IPS DF 4.7 (cell line): ENCODE data around the gene FAM221B.

ENCODE experiments used
- DNase-seq: peaks from one replicate; pipeline ENCODE4 v3.0.0-alpha.2; 2013; ENCODE audit warnings: low spot score; ENCODE audit errors: extremely low read depth

The FAM221B gene

DNA sequence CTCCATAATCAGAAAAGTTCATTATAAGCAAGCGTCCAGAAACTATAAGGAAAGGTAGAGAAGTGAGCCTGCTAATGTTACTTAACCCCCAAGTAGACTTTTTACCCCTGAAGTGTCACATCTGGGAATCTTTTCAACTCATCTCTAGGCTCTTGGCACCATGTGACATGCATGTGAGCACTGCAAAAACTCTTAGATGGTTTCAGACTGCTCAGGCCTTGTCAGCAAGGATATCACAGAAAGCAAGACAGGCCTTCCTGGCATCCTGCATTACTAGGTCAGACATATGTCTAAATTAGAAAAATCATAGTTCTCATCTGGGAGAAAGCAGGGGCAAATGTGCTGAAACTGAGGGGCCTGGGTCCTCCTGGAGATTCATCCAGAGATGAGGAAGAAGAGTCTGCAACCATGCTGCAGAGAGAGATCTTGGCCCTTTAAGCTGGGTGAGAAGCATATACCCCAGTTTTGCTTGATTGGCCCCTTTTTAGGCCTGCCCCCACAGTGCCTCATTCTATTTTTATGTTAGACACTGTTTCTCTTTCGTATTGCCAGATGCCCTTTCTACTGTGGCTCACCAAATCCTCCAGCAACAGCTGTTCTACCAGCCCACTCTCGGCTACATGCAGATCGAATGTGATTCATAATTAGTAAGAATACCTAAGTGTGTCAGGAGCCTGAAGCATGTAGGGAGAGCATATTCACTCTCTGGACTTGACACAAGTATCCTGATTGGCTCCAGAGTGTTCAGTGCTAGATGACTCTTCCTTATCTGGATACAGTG, 19.4 kb upstream of the FAM221B start:
- no peak for DNase-seq

DNA sequence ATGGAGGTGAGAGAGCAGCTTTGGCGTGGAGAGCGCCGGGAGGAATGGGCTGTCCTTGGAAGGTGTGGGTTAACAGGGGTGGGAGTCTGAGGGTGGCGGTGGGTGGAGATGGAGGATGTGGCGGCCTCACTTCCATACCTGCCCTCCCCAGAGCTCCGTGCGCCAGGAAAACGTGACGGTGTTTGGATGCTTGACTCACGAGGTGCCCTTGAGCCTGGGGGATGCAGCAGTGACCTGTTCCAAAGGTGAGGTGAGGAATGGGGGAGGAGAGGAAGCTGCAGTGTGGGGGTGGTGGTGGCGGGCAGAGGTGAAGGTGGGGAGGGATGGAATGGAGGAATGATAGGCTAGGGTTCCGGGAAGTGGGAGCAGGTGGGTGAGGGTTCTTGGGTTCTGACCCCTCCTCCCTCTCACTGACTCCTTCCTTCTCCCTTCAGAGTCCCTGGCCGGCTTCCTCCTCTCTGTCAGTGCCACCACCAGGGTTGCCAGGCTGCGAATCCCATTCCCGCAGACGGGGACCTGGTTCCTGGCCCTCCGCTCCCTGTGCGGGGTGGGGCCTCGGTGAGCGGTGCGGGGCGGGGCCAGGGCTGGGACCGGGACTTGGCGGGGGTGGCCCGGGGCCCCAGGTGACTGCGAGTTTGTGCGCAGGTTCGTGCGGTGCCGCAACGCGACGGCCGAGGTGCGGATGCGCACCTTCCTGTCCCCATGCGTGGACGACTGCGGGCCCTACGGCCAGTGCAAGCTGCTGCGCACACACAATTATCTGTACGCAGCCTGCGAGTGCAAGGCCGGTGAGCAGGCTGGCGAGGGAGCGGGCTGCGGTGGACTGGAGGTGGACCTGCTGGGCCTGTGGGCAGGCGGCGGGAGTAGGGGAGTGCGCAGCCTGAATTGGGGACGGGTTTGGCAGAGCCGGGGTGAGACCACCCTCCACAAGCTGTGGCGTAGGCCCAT, 17.6 kb upstream of the FAM221B start:
- no peak for DNase-seq

DNA sequence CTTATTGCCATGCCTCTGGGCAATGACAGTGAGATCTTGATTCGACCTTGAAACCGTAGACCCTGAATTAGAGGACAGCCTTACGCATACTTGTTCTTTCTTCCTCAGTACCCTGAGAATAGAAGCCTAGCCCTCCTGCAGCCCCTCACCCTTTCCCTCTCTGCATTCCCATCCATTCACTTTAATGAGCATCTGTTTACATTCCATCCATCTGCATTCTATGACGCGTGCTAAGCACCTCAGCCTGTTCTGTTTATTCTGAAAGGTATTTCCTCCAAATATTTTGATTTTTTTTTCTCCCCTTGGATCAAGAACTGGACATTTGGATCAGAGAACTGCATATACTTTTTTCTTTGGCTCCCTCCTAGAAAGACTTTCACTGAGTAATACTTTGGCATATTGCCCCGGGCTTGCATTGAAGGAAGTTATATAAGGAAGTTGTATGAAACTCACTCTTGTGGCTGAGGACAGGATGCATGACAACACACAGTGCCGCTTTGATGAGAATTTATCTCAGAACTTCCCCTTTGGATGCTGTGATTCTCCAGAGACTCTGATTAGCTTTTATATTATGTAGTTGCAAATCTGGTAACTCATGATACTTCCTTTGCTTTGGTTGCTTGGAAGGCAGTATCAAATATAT, 16.2 kb upstream of the FAM221B start:
- DNase-seq, result no peak

DNA sequence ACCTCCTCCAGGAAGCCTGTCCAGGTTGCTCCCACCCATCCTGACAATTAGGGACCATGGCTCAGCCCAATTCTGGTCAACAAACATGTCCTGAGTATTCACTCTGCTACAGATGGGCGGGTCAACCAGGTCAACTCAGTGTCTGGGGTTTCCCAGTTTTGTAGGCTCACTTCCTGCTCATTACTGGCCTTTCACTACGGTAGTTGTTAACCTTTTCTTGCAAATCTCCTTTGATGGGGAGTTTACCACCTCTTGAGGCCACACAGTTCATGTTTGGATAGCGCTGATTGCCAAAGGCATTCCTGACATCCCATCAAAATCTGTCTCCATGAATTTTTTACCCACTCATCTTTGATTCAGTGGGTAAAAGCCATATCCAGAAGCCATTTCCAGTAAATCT, 14.3 kb upstream of the FAM221B start:
- no peak for DNase-seq

DNA sequence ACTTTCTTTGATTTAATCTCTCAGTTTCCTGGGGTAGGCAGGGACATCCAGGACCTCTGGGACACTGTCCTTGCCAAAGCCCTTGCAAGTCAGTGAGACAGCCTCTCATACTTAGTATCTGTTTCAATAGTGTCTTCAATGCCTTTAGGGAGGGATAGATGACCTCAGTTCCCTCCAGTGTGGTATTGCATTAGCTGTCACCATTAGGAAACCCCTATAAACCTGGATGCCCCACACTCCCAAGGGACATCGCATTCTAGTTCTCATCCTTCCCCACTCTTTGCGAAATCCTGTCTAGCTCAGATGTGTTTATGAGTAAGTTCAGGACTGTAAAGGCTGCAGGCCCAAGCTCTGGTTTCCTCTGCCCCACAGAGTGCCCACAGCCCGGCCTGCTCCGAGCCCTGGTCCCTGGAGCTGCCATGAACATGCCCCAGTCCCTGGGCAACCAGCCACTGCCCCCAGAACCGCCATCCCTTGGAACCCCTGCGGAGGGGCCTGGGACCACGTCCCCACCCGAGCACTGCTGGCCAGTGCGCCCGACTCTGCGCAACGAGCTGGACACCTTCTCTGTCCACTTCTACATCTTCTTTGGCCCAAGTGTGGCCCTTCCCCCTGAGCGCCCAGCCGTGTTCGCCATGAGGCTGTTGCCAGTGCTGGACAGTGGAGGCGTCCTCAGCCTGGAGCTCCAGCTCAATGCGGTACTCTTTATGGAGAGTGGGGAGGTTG, 13.7 kb upstream of the FAM221B start:
- DNase-seq, result no peak

DNA sequence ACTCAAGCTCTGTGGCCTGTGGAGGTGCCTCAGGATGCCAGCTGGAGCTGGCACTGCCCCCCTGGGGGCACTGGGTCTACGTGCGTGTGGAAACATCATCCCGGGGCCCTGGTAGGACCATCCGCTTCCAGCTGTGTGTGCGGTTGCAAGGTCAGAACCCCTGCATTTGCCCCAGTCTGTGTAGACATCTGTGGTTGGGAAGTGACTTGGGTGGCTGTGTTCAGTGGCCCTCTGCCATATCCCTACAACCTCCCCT, 13.0 kb upstream of the FAM221B start:
- no peak for DNase-seq

DNA sequence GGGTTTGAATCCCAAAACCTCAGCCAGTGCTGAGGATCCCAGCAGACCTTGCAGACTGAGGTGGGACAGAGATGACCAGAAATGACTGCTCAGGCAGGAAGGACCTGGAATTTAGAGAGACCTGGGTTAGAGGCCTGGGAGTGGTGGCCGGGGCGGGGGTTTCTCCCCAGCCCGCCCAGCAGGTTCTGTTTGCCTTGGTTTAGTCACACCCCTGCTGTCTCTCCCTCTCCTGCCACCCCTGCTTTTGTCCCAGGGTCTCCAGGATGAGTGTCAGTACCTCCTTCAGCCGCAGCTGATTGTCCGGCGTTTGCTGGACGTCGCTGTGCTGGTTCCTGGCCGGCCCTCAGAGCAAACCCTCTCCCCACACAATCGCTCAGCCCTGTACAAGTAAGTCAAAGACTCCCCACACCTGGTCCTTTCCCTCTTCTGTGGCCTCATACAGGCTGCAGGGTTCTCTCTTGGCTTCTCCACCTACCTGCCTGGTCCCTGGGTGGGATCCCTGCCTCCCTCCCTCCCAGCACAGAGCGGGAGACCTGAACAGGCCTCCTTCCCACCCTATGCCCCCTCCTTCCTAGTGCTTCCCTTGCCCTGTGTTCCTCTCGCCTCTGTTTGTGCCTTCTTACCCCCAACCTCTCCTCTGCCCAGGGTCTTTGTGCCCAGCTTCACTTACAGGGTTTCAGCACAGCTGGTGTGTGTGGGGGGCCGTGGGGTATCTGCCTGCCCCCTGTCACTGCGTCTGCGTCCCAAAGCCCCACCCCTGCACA, 12.5 kb upstream of the FAM221B start:
- no peak for DNase-seq

DNA sequence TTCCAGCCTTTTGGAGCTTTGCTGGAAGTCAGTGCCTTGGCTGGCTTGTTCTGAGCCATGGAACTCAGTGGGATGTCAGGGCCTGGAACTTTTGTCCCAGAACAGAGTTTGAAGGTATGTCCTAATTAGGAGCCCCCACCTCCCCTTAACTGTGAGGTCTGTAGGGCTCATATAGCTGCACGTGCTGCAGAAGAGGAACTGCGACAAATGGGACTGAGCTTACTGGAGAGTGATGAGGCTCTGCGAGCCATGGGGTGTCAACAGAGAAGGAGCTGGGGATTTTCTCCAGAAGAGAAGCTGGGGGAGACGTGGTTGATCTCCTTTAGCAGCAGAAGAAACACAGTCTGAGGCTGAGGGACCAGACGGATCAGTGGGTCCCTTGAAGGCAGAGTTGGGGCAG, 11.4 kb upstream of the FAM221B start:
- no peak for DNase-seq

DNA sequence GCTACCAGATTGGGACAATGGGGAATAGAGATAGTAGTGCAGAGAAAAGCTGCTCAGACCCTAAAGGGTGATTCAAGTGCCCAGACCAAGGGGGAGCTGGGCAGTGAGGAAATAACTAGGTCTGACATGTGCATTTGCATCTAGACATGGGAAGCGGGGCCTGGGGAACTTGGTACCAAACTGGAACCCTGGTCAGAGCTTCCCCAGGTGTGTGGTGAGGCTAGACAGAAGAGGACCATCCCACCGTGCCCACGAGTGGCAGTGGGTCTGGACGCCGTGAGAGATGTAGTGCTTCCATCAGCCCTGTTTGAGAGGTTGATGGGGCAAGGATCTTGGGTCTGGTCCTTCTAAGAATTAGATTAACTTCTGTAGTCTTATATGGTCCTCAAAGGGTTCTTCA, 8.1 kb upstream of the FAM221B start:
- no peak for DNase-seq

DNA sequence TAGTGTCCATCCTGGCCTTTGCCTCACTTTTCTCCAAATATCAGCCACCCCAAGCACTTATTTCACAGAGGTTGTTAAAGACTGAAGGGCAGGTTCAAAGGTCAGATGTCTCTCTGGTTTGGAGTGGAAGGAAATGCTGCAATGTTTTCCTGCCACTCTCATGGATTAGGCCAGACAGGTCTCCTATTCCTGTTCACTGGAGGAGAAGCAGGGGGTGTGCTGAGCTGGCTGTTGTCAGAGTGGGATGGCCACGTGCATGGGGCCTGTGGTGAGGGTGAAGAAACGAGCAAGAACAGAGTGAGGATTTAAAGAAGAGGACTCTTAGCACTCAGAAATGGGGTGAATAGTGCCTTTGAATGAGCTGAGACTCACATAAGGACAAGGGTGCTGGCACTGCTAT, 7.2 kb upstream of the FAM221B start:
- no peak for DNase-seq

DNA sequence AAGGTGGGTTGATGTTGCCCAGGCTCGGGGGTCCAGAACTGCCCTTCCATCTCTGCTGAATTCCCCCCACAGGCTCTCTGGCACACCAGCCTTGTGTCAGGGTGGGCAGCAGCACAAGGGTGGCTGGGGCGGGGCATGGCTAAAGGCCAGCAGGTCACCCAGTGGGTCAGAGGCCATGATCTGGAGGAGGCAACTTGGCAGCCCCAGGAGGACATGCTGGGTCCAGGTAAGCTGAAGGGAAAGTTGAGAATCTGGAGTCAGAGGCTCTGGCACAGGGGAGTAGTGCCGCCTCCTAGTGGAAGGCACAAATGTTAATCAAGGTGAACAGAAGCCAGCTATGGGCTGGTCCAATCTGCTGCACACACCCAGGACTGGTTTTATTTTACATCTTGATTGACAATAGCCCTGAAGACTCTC, 6.7 kb upstream of the FAM221B start:
- DNase-seq, result no peak

DNA sequence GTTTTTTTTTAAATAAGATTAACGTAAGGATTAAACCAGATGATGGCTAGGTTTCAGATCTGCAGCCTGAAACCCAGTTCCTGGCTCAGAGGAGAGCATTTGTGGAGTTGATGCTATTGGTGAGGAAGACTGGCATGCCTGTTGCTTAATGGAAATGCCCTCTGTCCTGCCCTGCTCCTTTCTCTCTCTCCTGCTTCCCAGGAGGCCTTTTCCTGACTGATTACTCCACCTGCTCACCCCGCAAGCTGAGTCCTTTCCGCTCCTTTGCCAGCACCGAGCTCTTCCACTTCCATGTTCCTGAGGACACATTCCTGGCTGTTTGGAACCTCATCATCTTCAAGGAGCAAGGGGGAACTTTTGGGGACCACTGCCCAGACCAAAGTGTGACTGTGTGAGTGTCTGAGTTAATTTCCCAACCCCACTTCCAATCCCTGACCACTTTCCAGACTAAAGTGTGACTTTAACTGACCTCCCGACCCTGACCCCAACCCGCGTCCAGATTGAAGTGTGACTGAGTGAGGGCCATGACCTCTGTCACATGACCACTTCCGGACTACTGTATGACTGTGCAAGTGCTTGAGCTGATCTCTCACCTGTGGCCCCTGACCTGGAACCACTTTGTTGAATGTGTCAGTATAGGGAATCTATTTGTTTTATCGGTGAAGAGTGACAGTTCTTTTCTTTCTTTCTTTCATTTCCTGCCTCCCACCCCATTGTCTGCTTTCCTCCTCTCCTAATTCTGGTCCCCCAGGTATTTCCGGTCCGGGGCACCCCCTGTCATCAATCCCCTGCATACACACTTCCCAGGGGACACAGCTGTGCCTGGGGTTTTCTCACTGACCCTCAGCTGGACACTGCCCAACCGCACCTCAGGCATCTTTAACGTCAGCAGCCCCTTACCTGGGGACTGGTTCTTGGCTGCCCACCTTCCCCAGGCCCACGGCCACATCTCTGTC, 6.0 kb upstream of the FAM221B start:
- DNase-seq, result no peak

DNA sequence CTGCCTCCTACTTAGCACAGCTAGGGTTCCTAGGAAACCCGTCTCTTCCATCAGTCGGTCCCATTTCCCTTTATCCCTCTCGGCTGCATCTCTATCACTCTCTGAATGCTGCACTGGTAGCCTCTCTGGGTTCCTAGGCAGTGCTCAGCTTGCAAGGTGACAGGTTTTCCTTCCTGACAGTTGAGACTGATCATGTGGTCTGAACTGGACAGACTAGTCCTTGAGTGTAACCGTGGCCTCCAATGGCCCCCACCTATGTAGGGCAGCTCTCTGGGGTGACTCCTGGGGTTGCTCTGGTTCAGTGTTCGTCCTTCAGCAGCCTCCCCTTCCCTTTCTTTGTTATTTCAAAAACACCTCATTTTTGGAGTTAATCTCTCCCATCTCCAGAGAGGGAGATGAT, 4.3 kb upstream of the FAM221B start:
- DNase-seq, result no peak

DNA sequence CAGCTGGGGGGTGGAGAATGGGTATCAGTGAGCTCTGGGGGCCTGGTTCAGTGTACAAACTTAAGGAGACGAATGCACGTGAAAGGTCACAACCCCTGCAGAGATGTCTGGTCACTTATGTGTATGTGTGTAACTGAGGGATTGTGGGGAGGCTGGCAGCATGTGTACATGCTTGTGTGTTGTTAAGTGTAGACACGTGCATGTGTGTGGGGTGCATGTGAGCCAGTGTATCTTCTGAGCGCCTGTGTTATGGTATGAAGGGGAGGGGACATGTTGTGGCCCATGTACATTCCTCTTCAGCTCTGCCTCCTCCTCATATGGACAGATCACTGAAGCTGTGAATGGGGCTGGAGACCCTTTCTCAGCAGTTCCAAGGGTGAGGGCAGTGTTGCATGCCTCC, 2.5 kb upstream of the FAM221B start:
- no peak for DNase-seq

DNA sequence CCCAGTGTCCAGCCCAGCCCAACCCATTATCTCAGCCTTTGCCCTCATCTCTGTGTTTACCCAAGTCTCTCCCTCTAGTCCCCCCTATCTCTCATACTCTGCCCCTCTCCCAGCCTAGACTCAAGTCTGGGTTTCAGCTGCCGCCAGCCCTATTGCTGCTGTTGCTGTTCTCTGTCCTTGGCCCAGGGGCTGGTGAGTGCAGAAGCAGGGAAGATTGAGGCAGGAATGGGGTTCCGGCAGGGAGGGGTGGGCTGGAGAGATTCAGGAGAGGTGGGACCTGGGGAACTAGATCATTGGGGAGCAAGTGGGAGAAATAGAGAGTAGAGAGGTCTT, 1.2 kb upstream of the FAM221B start:
- no peak for DNase-seq

DNA sequence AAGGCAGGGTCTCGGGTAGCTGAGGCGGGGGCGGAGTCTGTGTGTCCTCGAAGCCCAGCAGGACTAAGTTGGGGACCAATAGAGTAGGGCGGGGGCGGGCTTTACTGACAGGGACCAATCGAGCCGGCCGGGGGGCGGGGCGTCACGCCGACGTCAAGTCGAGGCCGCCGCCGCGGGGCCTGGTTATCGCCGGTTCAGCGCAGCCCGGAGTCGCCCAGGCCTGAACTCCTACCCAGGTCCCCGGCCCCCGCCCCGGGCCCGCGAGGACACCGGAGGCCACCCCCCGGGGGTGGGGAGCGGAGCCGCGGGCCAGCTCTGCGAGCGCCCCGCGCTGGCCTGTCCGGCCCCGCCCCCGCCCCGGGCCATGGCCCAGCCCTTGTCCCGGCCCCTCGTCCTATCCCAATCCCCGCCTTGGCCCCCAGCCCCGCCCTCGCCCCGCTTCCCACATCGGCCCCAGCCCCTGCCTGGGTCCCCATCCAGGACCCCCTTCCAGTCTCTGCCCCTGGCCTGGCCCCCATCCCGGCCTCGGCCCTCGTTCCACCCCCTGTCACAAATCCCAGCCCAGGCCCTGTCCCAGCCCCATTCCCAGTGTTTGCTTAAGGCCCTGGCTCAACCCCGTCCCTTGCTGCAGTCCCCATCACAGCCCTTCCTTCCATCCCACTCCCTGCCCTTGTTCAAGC, 692 bp upstream of the FAM221B start, which contains the start of gene TMEM8B:
Gene TMEM8B, plus strand, starts transcription at position 145 of the 680 bp plus-strand sequence. Its CDS starts 220 bp downstream, at position 365.
- no peak for DNase-seq

DNA sequence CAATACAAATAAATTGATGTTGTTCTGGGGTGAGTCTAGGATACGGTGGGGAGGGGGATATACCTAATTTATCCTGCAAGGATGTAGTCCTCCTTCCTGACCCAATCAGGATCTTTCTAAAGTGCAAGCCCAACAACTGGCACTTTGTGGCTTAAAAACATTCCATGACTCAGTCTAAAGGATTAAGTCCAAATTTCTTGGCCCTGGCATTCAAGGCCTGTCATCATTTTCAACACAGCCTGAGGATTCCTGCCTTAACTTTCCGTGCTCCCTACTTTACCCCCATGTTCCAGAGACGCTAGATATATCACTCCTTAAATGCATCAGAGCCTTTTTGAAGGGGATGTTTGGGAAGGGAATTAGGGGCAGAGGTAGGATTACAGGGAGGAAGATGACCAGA, 1.0 kb downstream of the FAM221B start:
- no peak for DNase-seq

DNA sequence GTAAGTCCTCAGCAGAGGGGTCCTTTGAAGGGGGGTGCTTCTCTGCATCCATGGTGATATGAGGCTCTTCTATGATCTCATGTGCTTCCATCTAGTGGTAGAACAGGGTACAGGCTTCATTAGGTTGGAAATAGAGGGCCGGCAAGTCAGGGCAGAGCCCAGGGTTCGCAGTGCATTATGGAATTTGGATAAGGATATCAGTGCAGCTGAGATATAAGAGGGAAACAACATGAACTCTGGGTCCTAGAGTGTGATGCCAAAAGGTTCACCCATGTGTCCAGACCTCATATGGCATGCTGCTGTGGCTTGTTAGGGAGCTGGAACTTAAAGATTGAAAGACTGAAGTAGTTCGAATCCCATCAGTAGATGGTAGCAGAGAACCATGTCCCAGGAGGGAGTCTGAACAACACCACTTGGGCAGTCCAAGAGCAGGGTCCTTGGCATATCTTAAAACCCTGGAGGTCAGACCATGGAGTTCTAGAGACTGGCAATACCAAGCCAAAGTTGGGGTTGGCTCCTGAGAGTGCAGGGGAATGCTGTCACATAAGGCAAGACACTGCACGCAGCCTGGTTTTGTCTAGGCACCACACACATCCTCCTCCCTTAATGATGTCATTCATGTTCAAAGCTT, 2.3 kb downstream of the FAM221B start:
- no peak for DNase-seq

DNA sequence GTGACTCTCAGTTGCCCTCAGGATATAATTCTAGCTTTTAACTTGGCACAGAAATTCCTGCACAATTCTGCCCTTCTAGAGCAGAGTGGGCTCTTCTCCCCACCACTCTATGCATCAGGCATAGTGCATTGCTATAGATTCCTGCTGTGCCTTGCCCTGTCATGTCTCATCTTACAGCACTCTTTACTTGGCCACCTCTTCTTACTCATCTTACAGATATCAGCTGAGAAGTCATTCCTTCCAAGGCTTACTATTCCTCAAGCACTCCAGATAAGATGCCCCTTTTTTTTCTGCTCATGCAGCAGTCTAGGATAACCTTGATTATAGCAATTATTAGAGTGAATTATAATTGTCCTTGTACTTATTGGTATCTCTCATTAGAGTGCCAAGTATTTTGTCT, 5.6 kb downstream of the FAM221B start:
- no peak for DNase-seq
